ENCODE measurements around the gene PCK1. TPM values are rescaled to one million over a fixed set of nuclear protein-coding genes. Genes with fewer than 3 reads are reported as not detected.
A peak's percentile ranks its signal among the peaks of the same experiment; 100 is the strongest.

PCK1 gene
- total and polyA plus RNA-seq, 2 donors (not counting 1 experiment from before 2014, with no cell fraction given), result under 0.01 TPM; not detected in 1

- Histone ChIP-seq H3K4me2 (ENCODE audit: extremely low read depth, insufficient read depth, low read length) (no peak overlapping the region), H3K4me3 (replicated peaks in 1 of 4; ENCODE audit: control extremely low read depth in 1 of 4, insufficient read depth in 1 of 4, low read depth in 3 of 4, low read length in 4 of 4) (no peak overlapping the region), H4K20me1 (ENCODE audit: control insufficient read depth, extremely low read depth, insufficient read depth, low read length) (no peaks in the 10 kb centered on the region), H3K36me3 (ENCODE audit: control insufficient read depth, insufficient read depth, low read length) (no peaks in the 10 kb centered on the region), H2AFZ (ENCODE audit: low read length) (no peak overlapping the region), H3K79me2 (ENCODE audit: control insufficient read depth, insufficient read depth, low read length) (no peaks in the 10 kb centered on the region), H3K27me3 (ENCODE audit: control insufficient read depth, insufficient read depth, low read length) (no peaks in the 10 kb centered on the region), H3K9ac (ENCODE audit: insufficient read depth, low read length) (no peak overlapping the region), H3K27ac (ENCODE audit: insufficient read depth, low read length) (no peak overlapping the region), H3K9me3 (ENCODE audit: control insufficient read depth, insufficient read depth, low read depth, low read length) (no peaks in the 10 kb centered on the region), H3K4me1 (ENCODE audit: control insufficient read depth, extremely low read depth, insufficient read depth, low read length) (no peaks in the 10 kb centered on the region)
- TF ChIP-seq EZH2 (IDR thresholded peaks at IDR 0.05; ENCODE audit: low read length, missing control alignments) (no peak), CTCF (conservative IDR thresholded peaks at IDR 0.05 in 1 of 2, IDR thresholded peaks at IDR 0.05 in 1 of 2; ENCODE audit: low read depth in 1 of 2, low read length in 2 of 2) (no peak)
- no peak for DNase-seq (ENCODE audit: low read depth in 2 of 2)
Observed at GRCh38 chr20:57593134-57593886, 32.4 kb downstream of the PCK1 start.

- Histone ChIP-seq H3K27ac (ENCODE audit: insufficient read depth, low read length) (no peak overlapping the region), H3K9ac (ENCODE audit: insufficient read depth, low read length) (no peak overlapping the region)
- DNase-seq (ENCODE audit: low read depth in 2 of 2), result peak; percentile 11 to 36
Observed at GRCh38 chr20:57594092-57594951, 33.4 kb downstream of the PCK1 start.

More at GRCh38 chr20:57594092-57594951, 33.4 kb downstream of the PCK1 start:
- Histone ChIP-seq H4K20me1 (ENCODE audit: control insufficient read depth, extremely low read depth, insufficient read depth, low read length) (no peaks in the 10 kb centered on the region), H2AFZ (ENCODE audit: low read length) (no peak overlapping the region), H3K9me3 (ENCODE audit: control insufficient read depth, insufficient read depth, low read depth, low read length) (no peaks in the 10 kb centered on the region), H3K4me1 (ENCODE audit: control insufficient read depth, extremely low read depth, insufficient read depth, low read length) (no peaks in the 10 kb centered on the region), H3K4me2 (ENCODE audit: extremely low read depth, insufficient read depth, low read length) (no peak overlapping the region), H3K4me3 (replicated peaks in 1 of 4; ENCODE audit: control extremely low read depth in 1 of 4, insufficient read depth in 1 of 4, low read depth in 3 of 4, low read length in 4 of 4) (no peak overlapping the region), H3K36me3 (ENCODE audit: control insufficient read depth, insufficient read depth, low read length) (no peaks in the 10 kb centered on the region), H3K79me2 (ENCODE audit: control insufficient read depth, insufficient read depth, low read length) (no peaks in the 10 kb centered on the region), H3K27me3 (ENCODE audit: control insufficient read depth, insufficient read depth, low read length) (no peaks in the 10 kb centered on the region)
- TF ChIP-seq CTCF (conservative IDR thresholded peaks at IDR 0.05 in 1 of 2, IDR thresholded peaks at IDR 0.05 in 1 of 2; ENCODE audit: low read depth in 1 of 2, low read length in 2 of 2), result peak; percentile 68 to 77
- no peak for TF ChIP-seq EZH2 (IDR thresholded peaks at IDR 0.05; ENCODE audit: low read length, missing control alignments)

Data from fibroblast of lung (primary cell).